Activated naive CD8-positive, alpha-beta T cell (primary cell): ENCODE measurements around the gene CHAT.

Experiments used
- H3K27ac Mint-ChIP-seq: one replicate; pipeline ENCODE4 v1.8.0; 2021; ENCODE audit warnings: mixed read lengths
- H3K27me3 Mint-ChIP-seq: one replicate; pipeline ENCODE4 v1.8.0; 2021; ENCODE audit warnings: mixed read lengths
- H3K36me3 Mint-ChIP-seq: one replicate; pipeline ENCODE4 v1.8.0; 2021; ENCODE audit warnings: mixed read lengths
- H3K4me1 Mint-ChIP-seq: one replicate; pipeline ENCODE4 v1.8.0; 2021; ENCODE audit warnings: low read depth, mixed read lengths
- H3K4me3 Mint-ChIP-seq: one replicate; pipeline ENCODE4 v1.8.0; 2021; ENCODE audit warnings: mild to moderate bottlenecking, mixed read lengths
- H3K9me3 Mint-ChIP-seq: one replicate; pipeline ENCODE4 v1.8.0; 2021; ENCODE audit warnings: low read depth, mixed read lengths

The CHAT gene

GRCh38 chr10:49688261-49688846 is 74.5 kb downstream of the CHAT start:
- H3K4me1 Mint-ChIP-seq, result no peaks in the 10 kb centered on the region
- H3K9me3 Mint-ChIP-seq, result peaks cover 4% of the 10 kb centered on the region
- no peaks in the 10 kb centered on the region for H3K36me3 Mint-ChIP-seq
- no peak overlapping the region for H3K27ac Mint-ChIP-seq
- no peak overlapping the region for H3K4me3 Mint-ChIP-seq
- H3K27me3 Mint-ChIP-seq, result peaks cover 36% of the 10 kb centered on the region

- Mint-ChIP-seq H3K4me1 (no peaks in the 10 kb centered on the region), H3K27ac (no peak overlapping the region), H3K36me3 (no peaks in the 10 kb centered on the region), H3K9me3 (peaks cover 4% of the 10 kb centered on the region), H3K4me3 (no peak overlapping the region), H3K27me3 (peaks cover 39% of the 10 kb centered on the region)
Measured at GRCh38 chr10:49688920-49689319, 75.1 kb downstream of the CHAT start.

GRCh38 chr10:49689882-49690510 is 76.2 kb downstream of the CHAT start:
- no peaks in the 10 kb centered on the region for H3K4me1 Mint-ChIP-seq

GRCh38 chr10:49690698-49691356 is 77.0 kb downstream of the CHAT start:
- Mint-ChIP-seq H3K4me1 (no peaks in the 10 kb centered on the region), H3K4me3 (no peak overlapping the region), H3K9me3 (peaks cover 4% of the 10 kb centered on the region), H3K27me3 (peaks cover 40% of the 10 kb centered on the region), H3K36me3 (no peaks in the 10 kb centered on the region), H3K27ac (no peak overlapping the region)

More at GRCh38 chr10:49689882-49690510, 76.2 kb downstream of the CHAT start:
- Mint-ChIP-seq H3K27me3 (peaks cover 40% of the 10 kb centered on the region), H3K9me3 (peaks cover 4% of the 10 kb centered on the region), H3K36me3 (no peaks in the 10 kb centered on the region), H3K4me3 (no peak overlapping the region), H3K27ac (no peak overlapping the region)

- Mint-ChIP-seq H3K4me1 (no peaks in the 10 kb centered on the region), H3K9me3 (peaks cover 4% of the 10 kb centered on the region), H3K36me3 (no peaks in the 10 kb centered on the region), H3K4me3 (no peak overlapping the region), H3K27me3 (peaks cover 40% of the 10 kb centered on the region), H3K27ac (no peak overlapping the region)
Measured at GRCh38 chr10:49691588-49691987, 77.8 kb downstream of the CHAT start.

GRCh38 chr10:49694466-49694865 is 80.6 kb downstream of the CHAT start:
- H3K27me3 Mint-ChIP-seq, result peaks cover 20% of the 10 kb centered on the region
- H3K9me3 Mint-ChIP-seq, result no peaks in the 10 kb centered on the region
- no peaks in the 10 kb centered on the region for H3K4me1 Mint-ChIP-seq
- no peak overlapping the region for H3K27ac Mint-ChIP-seq
- no peak overlapping the region for H3K4me3 Mint-ChIP-seq
- H3K36me3 Mint-ChIP-seq, result no peaks in the 10 kb centered on the region

GRCh38 chr10:49696311-49696710 is 82.5 kb downstream of the CHAT start:
- no peaks in the 10 kb centered on the region for H3K4me1 Mint-ChIP-seq
- H3K27ac Mint-ChIP-seq, result no peak overlapping the region
- H3K36me3 Mint-ChIP-seq, result no peaks in the 10 kb centered on the region
- H3K27me3 Mint-ChIP-seq, result peaks cover 19% of the 10 kb centered on the region
- H3K9me3 Mint-ChIP-seq, result no peaks in the 10 kb centered on the region
- H3K4me3 Mint-ChIP-seq, result no peak overlapping the region

GRCh38 chr10:49698679-49699078 is 84.8 kb downstream of the CHAT start:
- no peaks in the 10 kb centered on the region for H3K9me3 Mint-ChIP-seq
- no peaks in the 10 kb centered on the region for H3K36me3 Mint-ChIP-seq
- no peaks in the 10 kb centered on the region for H3K4me1 Mint-ChIP-seq
- H3K27ac Mint-ChIP-seq, result no peak overlapping the region
- H3K27me3 Mint-ChIP-seq, result peaks cover 16% of the 10 kb centered on the region
- H3K4me3 Mint-ChIP-seq, result no peak overlapping the region

- Mint-ChIP-seq H3K4me1 (no peaks in the 10 kb centered on the region), H3K27me3 (peaks cover 10% of the 10 kb centered on the region), H3K36me3 (no peaks in the 10 kb centered on the region), H3K4me3 (no peak overlapping the region), H3K9me3 (no peaks in the 10 kb centered on the region), H3K27ac (no peak overlapping the region)
Measured at GRCh38 chr10:49700211-49700610, 86.4 kb downstream of the CHAT start.

GRCh38 chr10:49700997-49701396 is 87.2 kb downstream of the CHAT start:
- Mint-ChIP-seq H3K36me3 (no peaks in the 10 kb centered on the region), H3K4me1 (no peaks in the 10 kb centered on the region), H3K4me3 (no peak overlapping the region), H3K27me3 (peaks cover 10% of the 10 kb centered on the region), H3K9me3 (no peaks in the 10 kb centered on the region), H3K27ac (no peak overlapping the region)

GRCh38 chr10:49707585-49707984 is 93.7 kb downstream of the CHAT start:
- Mint-ChIP-seq H3K4me1 (no peaks in the 10 kb centered on the region), H3K27me3 (peaks cover 8% of the 10 kb centered on the region), H3K36me3 (no peaks in the 10 kb centered on the region), H3K9me3 (no peaks in the 10 kb centered on the region), H3K4me3 (no peak overlapping the region), H3K27ac (no peak overlapping the region)

GRCh38 chr10:49709934-49710333 is 96.1 kb downstream of the CHAT start:
- H3K4me3 Mint-ChIP-seq, result no peak overlapping the region
- H3K27ac Mint-ChIP-seq, result no peak overlapping the region
- H3K36me3 Mint-ChIP-seq, result no peaks in the 10 kb centered on the region
- peaks cover 6% of the 10 kb centered on the region for H3K27me3 Mint-ChIP-seq
- no peaks in the 10 kb centered on the region for H3K9me3 Mint-ChIP-seq
- no peaks in the 10 kb centered on the region for H3K4me1 Mint-ChIP-seq

GRCh38 chr10:49710966-49711365 is 97.1 kb downstream of the CHAT start:
- Mint-ChIP-seq H3K36me3 (no peaks in the 10 kb centered on the region), H3K9me3 (no peaks in the 10 kb centered on the region), H3K27me3 (peaks cover 6% of the 10 kb centered on the region), H3K4me1 (no peaks in the 10 kb centered on the region), H3K4me3 (no peak overlapping the region), H3K27ac (no peak overlapping the region)

- Mint-ChIP-seq H3K9me3 (no peaks in the 10 kb centered on the region), H3K36me3 (no peaks in the 10 kb centered on the region), H3K27me3 (peaks cover 6% of the 10 kb centered on the region), H3K27ac (no peak overlapping the region), H3K4me3 (no peak overlapping the region), H3K4me1 (no peaks in the 10 kb centered on the region)
Measured at GRCh38 chr10:49711481-49711880, 97.6 kb downstream of the CHAT start.

- H3K27me3 Mint-ChIP-seq, result peaks cover 6% of the 10 kb centered on the region
- H3K27ac Mint-ChIP-seq, result no peak overlapping the region
- H3K36me3 Mint-ChIP-seq, result no peaks in the 10 kb centered on the region
- H3K4me3 Mint-ChIP-seq, result no peak overlapping the region
- no peaks in the 10 kb centered on the region for H3K4me1 Mint-ChIP-seq
- H3K9me3 Mint-ChIP-seq, result no peaks in the 10 kb centered on the region
Measured at GRCh38 chr10:49713266-49713665, 99.4 kb downstream of the CHAT start.
